K562 (cell line): Measurements from ENCODE around the gene PFDN2. TPM values are rescaled to one million over a fixed set of nuclear protein-coding genes. Genes with fewer than 3 reads are reported as not detected.

Experiments used
- CBX3 ChIP-seq, 2 experiments: IDR thresholded peaks; 1 replicate in 1 of 2; 2 replicates in 1 of 2; pipeline ENCODE4 v1.6.1; 2012; ENCODE audit warnings: inconsistent platforms in 2 of 2, low read length in 2 of 2, borderline replicate concordance in 1 of 2, control low read depth in 1 of 2
- CREB1 ChIP-seq, 2 experiments: sonication (generic) in 1 of 2; formaldehyde crosslinking in 1 of 2; IDR thresholded peaks; 2 replicates each; pipeline versions ENCODE4 v1.6.1 to v1.8.0; 2012 to 2022; ENCODE audit warnings: inconsistent platforms in 1 of 2, mild to moderate bottlenecking in 1 of 2, missing genetic modification reagents in 1 of 2, moderate library complexity in 1 of 2
- FOXK2 ChIP-seq, 2 experiments: fragments of 450-650 bp; IDR thresholded peaks in 1 of 2; conservative IDR thresholded peaks in 1 of 2; 2 replicates each; pipeline ENCODE4 v1.6.1; 2016; ENCODE audit warnings: low read depth in 2 of 2, mild to moderate bottlenecking in 1 of 2
- GABPA ChIP-seq: fragments of 200-800 bp; sonication (Bioruptor generic); conservative IDR thresholded peaks from 2 replicates; pipeline ENCODE4 v1.6.1; 2016; ENCODE audit warnings: low read depth, missing genetic modification characterization, missing compliant biosample characterization
- LARP7 ChIP-seq: fragments of 450-650 bp; IDR thresholded peaks from 2 replicates; pipeline ENCODE4 v1.6.1; 2016
- MAX ChIP-seq: sonication (generic); formaldehyde crosslinking; IDR thresholded peaks from 2 replicates; pipeline ENCODE4 v1.9.0; 2022; ENCODE audit warnings: mild to moderate bottlenecking, missing genetic modification reagents
- PKNOX1 ChIP-seq: fragments of 450-650 bp; IDR thresholded peaks from 2 replicates; pipeline ENCODE4 v1.6.1; 2016
- SMARCE1 ChIP-seq: fragments of 450-650 bp; IDR thresholded peaks from 2 replicates; pipeline ENCODE4 v1.7.1; 2016; ENCODE audit warnings: mild to moderate bottlenecking
- ZBTB1 ChIP-seq: sonication (generic); formaldehyde crosslinking; IDR thresholded peaks from 2 replicates; pipeline ENCODE4 v1.8.1; 2023; ENCODE audit warnings: missing genetic modification reagents, low read depth, mild to moderate bottlenecking, borderline replicate concordance
- ZKSCAN1 ChIP-seq: fragments of 150-350 bp; IDR thresholded peaks from 2 replicates; pipeline ENCODE4 v1.6.1; 2016; ENCODE audit warnings: low read depth, low read length
- polyA plus RNA-seq, 8 experiments: library from polyadenylated mRNA; depleted of rRNA in 4 of 8; stranded (reverse) in 5 of 8; unstranded in 3 of 8; fragments of >200 nt; fragmentation: Nextera tagmentation in 2 of 8; fragmentation: Illumina TruSeq in 1 of 8; extraction: Ambion mirVana in 2 of 8; extraction: Trizol in 1 of 8; gene quantifications; 2 replicates each; pipeline versions ENCODE4 v1.2.1 to v1.2.3, GENCODE V29; 2011 to 2014; ENCODE audit warnings: inconsistent platforms in 1 of 8, missing spikeins in 1 of 8
- total RNA-seq, 7 experiments: library from RNA; depleted of rRNA in 6 of 7; stranded (reverse); fragments of >200 nt in 6 of 7; fragmentation: Illumina TruSeq in 2 of 7; extraction: Trizol in 2 of 7; gene quantifications; 2 replicates each; pipeline versions ENCODE4 v1.2.1 to v1.2.3, GENCODE V29; 2011 to 2021; ENCODE audit warnings: low replicate concordance in 1 of 7
- TF ChIP-seq, protein P1 (sequence below), 3 experiments: fragments of 200-800 bp in 1 of 3; fragments of 250-450 bp in 1 of 3; fragments of 450-650 bp in 1 of 3; sonication (Bioruptor Pico) in 1 of 3; sonication (Bioruptor generic) in 1 of 3; formaldehyde crosslinking in 1 of 3; IDR thresholded peaks; 2 replicates each; pipeline versions ENCODE4 v1.6.1 to v1.8.0; 2016 to 2022; ENCODE audit warnings: mild to moderate bottlenecking in 2 of 3, missing genetic modification characterization in 2 of 3, missing compliant biosample characterization in 1 of 3, moderate library complexity in 1 of 3
- TF ChIP-seq, protein P2 (sequence below), 2 experiments: fragments of 450-650 bp; IDR thresholded peaks; 2 replicates each; pipeline ENCODE4 v1.6.1; 2018; ENCODE audit warnings: mild to moderate bottlenecking in 2 of 2, low read depth in 1 of 2; ENCODE audit not compliant: partially characterized antibody in 2 of 2

The PFDN2 gene
- total and polyA plus RNA-seq, 9 of the 15 experiments (the other 6 are each of a cell fraction or from before 2014, with no cell fraction given), result 50.2 to 361 (median 144) TPM

GRCh38 chr1:161119092-161119903, 1.5 kb upstream of the PFDN2 start (continued):
- no peak for TF ChIP-seq PKNOX1
- TF ChIP-seq CBX3 (IDR thresholded peaks at IDR 0.05; ENCODE audit: borderline replicate concordance in 1 of 2, low read length in 2 of 2), result no peak; a peak in 1 of 3 replicates
- 0 out of 2 replicates have a peak, but pooled peaks have one; percentile 18 for TF ChIP-seq GABPA
- no peak for TF ChIP-seq ZKSCAN1
- TF ChIP-seq ZBTB1 (CRISPR knock-in tag), result no peak
- peak; percentile 66 for TF ChIP-seq MAX (CRISPR knock-in tag)
- TF ChIP-seq LARP7, result no peak
- TF ChIP-seq, protein P1, sequence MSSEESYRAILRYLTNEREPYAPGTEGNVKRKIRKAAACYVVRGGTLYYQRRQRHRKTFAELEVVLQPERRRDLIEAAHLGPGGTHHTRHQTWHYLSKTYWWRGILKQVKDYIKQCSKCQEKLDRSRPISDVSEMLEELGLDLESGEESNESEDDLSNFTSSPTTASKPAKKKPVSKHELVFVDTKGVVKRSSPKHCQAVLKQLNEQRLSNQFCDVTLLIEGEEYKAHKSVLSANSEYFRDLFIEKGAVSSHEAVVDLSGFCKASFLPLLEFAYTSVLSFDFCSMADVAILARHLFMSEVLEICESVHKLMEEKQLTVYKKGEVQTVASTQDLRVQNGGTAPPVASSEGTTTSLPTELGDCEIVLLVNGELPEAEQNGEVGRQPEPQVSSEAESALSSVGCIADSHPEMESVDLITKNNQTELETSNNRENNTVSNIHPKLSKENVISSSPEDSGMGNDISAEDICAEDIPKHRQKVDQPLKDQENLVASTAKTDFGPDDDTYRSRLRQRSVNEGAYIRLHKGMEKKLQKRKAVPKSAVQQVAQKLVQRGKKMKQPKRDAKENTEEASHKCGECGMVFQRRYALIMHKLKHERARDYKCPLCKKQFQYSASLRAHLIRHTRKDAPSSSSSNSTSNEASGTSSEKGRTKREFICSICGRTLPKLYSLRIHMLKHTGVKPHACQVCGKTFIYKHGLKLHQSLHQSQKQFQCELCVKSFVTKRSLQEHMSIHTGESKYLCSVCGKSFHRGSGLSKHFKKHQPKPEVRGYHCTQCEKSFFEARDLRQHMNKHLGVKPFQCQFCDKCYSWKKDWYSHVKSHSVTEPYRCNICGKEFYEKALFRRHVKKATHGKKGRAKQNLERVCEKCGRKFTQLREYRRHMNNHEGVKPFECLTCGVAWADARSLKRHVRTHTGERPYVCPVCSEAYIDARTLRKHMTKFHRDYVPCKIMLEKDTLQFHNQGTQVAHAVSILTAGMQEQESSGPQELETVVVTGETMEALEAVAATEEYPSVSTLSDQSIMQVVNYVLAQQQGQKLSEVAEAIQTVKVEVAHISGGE (CRISPR knock-in tag; IDR thresholded peaks at IDR 0.05), result no peak
- 0 out of 4 replicates have a peak, but pooled peaks of 1 of the 2 experiments have one; percentile 19 for TF ChIP-seq FOXK2 (conservative IDR thresholded peaks at IDR 0.05 in 1 of 2, IDR thresholded peaks at IDR 0.05 in 1 of 2; ENCODE audit: low read depth in 2 of 2)
- TF ChIP-seq CREB1 (IDR thresholded peaks at IDR 0.05), result peak; percentile 62
- peak; percentile 57; the same call in 1 of the 2 replicates for TF ChIP-seq CREB1 (CRISPR knock-in tag; IDR thresholded peaks at IDR 0.05)
- TF ChIP-seq, protein P2, sequence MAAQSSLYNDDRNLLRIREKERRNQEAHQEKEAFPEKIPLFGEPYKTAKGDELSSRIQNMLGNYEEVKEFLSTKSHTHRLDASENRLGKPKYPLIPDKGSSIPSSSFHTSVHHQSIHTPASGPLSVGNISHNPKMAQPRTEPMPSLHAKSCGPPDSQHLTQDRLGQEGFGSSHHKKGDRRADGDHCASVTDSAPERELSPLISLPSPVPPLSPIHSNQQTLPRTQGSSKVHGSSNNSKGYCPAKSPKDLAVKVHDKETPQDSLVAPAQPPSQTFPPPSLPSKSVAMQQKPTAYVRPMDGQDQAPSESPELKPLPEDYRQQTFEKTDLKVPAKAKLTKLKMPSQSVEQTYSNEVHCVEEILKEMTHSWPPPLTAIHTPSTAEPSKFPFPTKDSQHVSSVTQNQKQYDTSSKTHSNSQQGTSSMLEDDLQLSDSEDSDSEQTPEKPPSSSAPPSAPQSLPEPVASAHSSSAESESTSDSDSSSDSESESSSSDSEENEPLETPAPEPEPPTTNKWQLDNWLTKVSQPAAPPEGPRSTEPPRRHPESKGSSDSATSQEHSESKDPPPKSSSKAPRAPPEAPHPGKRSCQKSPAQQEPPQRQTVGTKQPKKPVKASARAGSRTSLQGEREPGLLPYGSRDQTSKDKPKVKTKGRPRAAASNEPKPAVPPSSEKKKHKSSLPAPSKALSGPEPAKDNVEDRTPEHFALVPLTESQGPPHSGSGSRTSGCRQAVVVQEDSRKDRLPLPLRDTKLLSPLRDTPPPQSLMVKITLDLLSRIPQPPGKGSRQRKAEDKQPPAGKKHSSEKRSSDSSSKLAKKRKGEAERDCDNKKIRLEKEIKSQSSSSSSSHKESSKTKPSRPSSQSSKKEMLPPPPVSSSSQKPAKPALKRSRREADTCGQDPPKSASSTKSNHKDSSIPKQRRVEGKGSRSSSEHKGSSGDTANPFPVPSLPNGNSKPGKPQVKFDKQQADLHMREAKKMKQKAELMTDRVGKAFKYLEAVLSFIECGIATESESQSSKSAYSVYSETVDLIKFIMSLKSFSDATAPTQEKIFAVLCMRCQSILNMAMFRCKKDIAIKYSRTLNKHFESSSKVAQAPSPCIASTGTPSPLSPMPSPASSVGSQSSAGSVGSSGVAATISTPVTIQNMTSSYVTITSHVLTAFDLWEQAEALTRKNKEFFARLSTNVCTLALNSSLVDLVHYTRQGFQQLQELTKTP (IDR thresholded peaks at IDR 0.05; ENCODE audit: low read depth in 1 of 2, partially characterized antibody in 2 of 2), result no peak
- TF ChIP-seq SMARCE1, result no peak
